GM18505 (cell line): ENCODE data around the gene CWC27.

Source experiments
- ATAC-seq: cut with Tn5 transposase; IDR thresholded peaks from one replicate; pipeline ENCODE4 v1.9.1; 2021; ENCODE audit not compliant: unreplicated experiment
- POLR2A ChIP-seq: IDR thresholded peaks from 4 replicates; pipeline ENCODE4 v1.6.1; 2011; ENCODE audit warnings: borderline replicate concordance; ENCODE audit not compliant: insufficient read depth, insufficient read length; ENCODE audit errors: extremely low read depth

The CWC27 gene

GRCh38 chr5:65047225-65047624 is 278.5 kb downstream of the CWC27 start:
- TF ChIP-seq POLR2A, result no peak
- ATAC-seq, result no peak

- peak; percentile 43 for ATAC-seq
- no peak for TF ChIP-seq POLR2A
Observed at GRCh38 chr5:65047948-65048690, 279.4 kb downstream of the CWC27 start.

- ATAC-seq, result no peak
- TF ChIP-seq POLR2A, result no peak
Observed at GRCh38 chr5:65050140-65050539, 281.4 kb downstream of the CWC27 start.

- no peak for ATAC-seq
Observed at GRCh38 chr5:65050826-65051498, 282.2 kb downstream of the CWC27 start.

GRCh38 chr5:65055938-65056337 is 287.2 kb downstream of the CWC27 start:
- ATAC-seq, result no peak
- no peak for TF ChIP-seq POLR2A

More at GRCh38 chr5:65050826-65051498, 282.2 kb downstream of the CWC27 start:
- no peak for TF ChIP-seq POLR2A

GRCh38 chr5:65059681-65060598 is 291.2 kb downstream of the CWC27 start:
- TF ChIP-seq POLR2A, result no peak
- ATAC-seq, result no peak

GRCh38 chr5:65061250-65061973 is 292.7 kb downstream of the CWC27 start:
- peak; percentile 72 for ATAC-seq
- TF ChIP-seq POLR2A, result peak; percentile 41

GRCh38 chr5:65061974-65062353 is 293.2 kb downstream of the CWC27 start:
- no peak for TF ChIP-seq POLR2A
- peak; percentile 38 for ATAC-seq

GRCh38 chr5:65062469-65063083 is 293.8 kb downstream of the CWC27 start:
- no peak for ATAC-seq
- no peak for TF ChIP-seq POLR2A

GRCh38 chr5:65065001-65065511 is 296.3 kb downstream of the CWC27 start:
- no peak for ATAC-seq
- no peak for TF ChIP-seq POLR2A

- TF ChIP-seq POLR2A, result no peak
- ATAC-seq, result peak; percentile 71
Observed at GRCh38 chr5:65066387-65067146, 297.8 kb downstream of the CWC27 start.
